GM10266 (cell line): ENCODE results near the gene DNMT3L.

ENCODE experiments used
- DNase-seq: peaks from one replicate; pipeline ENCODE4 v3.0.0; 2012; ENCODE audit errors: extremely low spot score
- TF ChIP-seq, protein P1 (sequence below): IDR thresholded peaks from 2 replicates; pipeline ENCODE4 v1.5.1; 2012; ENCODE audit warnings: mild to moderate bottlenecking, low read depth; ENCODE audit not compliant: control insufficient read depth, insufficient read depth; ENCODE audit errors: missing control alignments

The DNMT3L gene

DNA sequence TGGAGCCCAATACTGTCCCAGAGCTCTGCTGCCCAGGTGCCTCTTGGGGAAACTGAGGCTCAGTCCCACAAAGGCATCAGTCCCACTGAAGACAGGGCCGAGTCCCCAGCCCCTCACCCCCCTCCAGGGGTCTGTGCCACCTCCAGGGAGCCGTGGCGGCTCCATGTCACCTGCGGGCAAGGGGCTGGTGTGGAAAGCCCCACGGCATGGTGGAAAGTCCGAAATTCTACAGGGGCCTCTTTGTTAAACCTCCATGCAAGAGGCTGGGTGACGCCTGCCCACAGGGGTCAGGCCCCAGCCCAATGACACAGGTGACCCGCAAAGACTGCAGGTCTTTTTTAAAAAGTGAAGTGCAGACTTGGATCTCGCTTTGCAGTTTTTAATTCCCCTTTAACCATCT lies 20.7 kb upstream of the DNMT3L start:
- DNase-seq: no peak
- TF ChIP-seq, protein P1, sequence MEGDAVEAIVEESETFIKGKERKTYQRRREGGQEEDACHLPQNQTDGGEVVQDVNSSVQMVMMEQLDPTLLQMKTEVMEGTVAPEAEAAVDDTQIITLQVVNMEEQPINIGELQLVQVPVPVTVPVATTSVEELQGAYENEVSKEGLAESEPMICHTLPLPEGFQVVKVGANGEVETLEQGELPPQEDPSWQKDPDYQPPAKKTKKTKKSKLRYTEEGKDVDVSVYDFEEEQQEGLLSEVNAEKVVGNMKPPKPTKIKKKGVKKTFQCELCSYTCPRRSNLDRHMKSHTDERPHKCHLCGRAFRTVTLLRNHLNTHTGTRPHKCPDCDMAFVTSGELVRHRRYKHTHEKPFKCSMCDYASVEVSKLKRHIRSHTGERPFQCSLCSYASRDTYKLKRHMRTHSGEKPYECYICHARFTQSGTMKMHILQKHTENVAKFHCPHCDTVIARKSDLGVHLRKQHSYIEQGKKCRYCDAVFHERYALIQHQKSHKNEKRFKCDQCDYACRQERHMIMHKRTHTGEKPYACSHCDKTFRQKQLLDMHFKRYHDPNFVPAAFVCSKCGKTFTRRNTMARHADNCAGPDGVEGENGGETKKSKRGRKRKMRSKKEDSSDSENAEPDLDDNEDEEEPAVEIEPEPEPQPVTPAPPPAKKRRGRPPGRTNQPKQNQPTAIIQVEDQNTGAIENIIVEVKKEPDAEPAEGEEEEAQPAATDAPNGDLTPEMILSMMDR: no peak

DNA sequence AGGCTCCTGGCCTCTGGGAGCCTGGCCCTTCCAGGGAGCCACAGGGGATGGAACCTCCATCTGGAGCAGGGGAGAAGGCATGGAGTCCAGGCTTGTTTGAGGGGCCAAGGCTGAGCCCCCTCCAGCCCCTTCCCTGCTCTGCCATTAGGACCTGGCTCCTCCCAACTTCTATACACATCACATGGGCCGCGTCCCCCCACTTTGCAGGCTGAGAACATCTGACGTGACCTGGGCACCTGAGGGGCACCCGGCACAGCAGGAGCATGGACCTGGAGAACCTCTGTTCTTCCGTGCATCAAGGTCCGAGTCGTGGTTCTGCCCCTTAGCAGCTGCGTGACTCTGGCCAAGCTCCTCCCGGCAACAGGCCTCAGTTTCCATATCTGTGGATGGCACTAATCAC lies 20.1 kb upstream of the DNMT3L start:
- TF ChIP-seq, protein P1: no peak
- no peak for DNase-seq

GRCh38 chr21:44279354-44280260 lies 17.9 kb upstream of the DNMT3L start:
- no peak for DNase-seq
- TF ChIP-seq, protein P1: no peak

DNA sequence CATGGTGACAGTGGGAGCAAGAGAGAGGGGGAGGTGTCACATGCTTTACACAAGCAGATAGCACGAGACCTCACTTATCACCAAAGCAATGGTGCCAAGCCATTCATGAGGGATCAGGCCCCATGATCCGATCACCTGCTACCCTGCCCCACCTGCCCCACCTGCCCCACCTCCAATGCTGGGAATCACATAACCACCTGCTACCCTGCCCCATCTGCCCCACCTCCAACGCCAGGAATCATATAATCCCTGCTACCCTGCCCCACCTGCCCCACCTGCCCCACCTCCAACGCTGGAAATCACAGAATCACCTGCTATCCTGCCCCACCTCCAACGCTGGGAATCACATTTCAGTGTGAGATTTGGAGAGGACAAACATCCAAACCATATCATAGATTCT lies 13.3 kb upstream of the DNMT3L start:
- DNase-seq: no peak
- TF ChIP-seq, protein P1: no peak

DNA sequence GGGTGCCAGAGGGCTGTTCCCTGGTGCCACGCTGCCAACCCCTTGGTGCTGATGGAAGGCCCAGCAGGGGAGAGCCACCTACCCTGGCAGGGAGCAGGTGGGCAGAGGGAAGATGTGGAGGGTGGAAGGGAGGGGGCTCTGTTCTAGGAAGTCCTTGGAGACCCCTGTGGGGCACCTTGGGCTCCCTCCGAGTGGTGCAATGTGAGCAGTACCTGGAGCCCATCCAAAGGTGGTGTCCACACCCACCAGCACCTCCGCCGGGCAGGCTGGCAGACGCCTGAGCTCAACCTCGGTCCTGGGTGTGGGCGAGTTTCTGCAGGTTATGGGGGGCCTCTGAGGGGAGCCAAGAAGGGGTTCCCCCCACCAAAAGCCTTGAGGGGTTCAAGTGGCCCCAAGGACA lies 11.3 kb upstream of the DNMT3L start:
- no peak for DNase-seq
- TF ChIP-seq, protein P1: no peak

GRCh38 chr21:44272284-44272858 lies 10.7 kb upstream of the DNMT3L start:
- TF ChIP-seq, protein P1: no peak
- DNase-seq: no peak
